IMR-90 (cell line): Measurements from ENCODE around the gene GJB3. TPM values are rescaled to one million over a fixed set of nuclear protein-coding genes. Genes with fewer than 3 reads are reported as not detected.

Experiments used
- ATAC-seq: fragments of 200-7000 bp; cut with Tn5 transposase; 2 replicates; pipeline ENCODE4 v1.9.1; 2020; ENCODE audit warnings: low read depth, mild to moderate bottlenecking, moderate library complexity
- BruUV-seq: library from RNA; stranded (reverse); fragments of 400-500 nt; replicated peaks from 2 replicates; lab custom pipeline; 2021; lab: Mats Ljungman, UMichigan
- CTCF ChIA-PET: fragments of 300-600 bp; formaldehyde crosslinking; extraction: SDS; loops from one replicate; lab custom pipeline; 2021; ENCODE audit warnings: antibody characterized with exemption; lab: Yijun Ruan, JAX
- POLR2A ChIA-PET: fragments of 300-600 bp; sonication (Branson Sonifier 250); formaldehyde crosslinking; loops from one replicate; lab custom pipeline; 2022; ENCODE audit warnings: antibody characterized with exemption; ENCODE audit not compliant: unreplicated experiment; lab: Charles Lee
- DNase-seq: peaks from one replicate; pipeline ENCODE4 v3.0.0; 2013
- H2AFZ ChIP-seq: replicated peaks from 2 replicates; pipeline ENCODE3; 2013; ENCODE audit warnings: low read length, mild to moderate bottlenecking; ENCODE audit not compliant: poor library complexity
- H2AK5ac ChIP-seq: 2 replicates; pipeline ENCODE4 v1.6.1; 2013; ENCODE audit warnings: low read depth, low read length, inconsistent platforms
- H2AK9ac ChIP-seq: replicated peaks from 2 replicates; pipeline ENCODE3; 2013; ENCODE audit warnings: mild to moderate bottlenecking, low read depth, low read length, moderate library complexity; ENCODE audit not compliant: poor library complexity
- H2BK120ac ChIP-seq: 2 replicates; pipeline ENCODE4 v1.6.1; 2013; ENCODE audit warnings: low read depth, low read length, inconsistent platforms
- H2BK15ac ChIP-seq: 3 replicates; pipeline ENCODE4 v1.6.1; 2013; ENCODE audit warnings: low read depth, low read length, inconsistent platforms
- H2BK20ac ChIP-seq: 2 replicates; pipeline ENCODE4 v1.6.1; 2013; ENCODE audit warnings: low read depth, mild to moderate bottlenecking, inconsistent platforms, low read length, moderate library complexity
- H2BK5ac ChIP-seq: 2 replicates; pipeline ENCODE4 v1.6.1; 2013; ENCODE audit warnings: mild to moderate bottlenecking, low read depth, low read length, inconsistent platforms; ENCODE audit not compliant: poor library complexity, severe bottlenecking
- H3K14ac ChIP-seq: replicated peaks from 2 replicates; pipeline ENCODE4 v1.6.1; 2013; ENCODE audit warnings: low read depth, low read length, inconsistent platforms
- H3K18ac ChIP-seq: 2 replicates; pipeline ENCODE4 v1.6.1; 2013; ENCODE audit warnings: low read depth, low read length, control low read depth
- H3K23ac ChIP-seq: 2 replicates; pipeline ENCODE4 v1.6.1; 2013; ENCODE audit warnings: low read depth, low read length, inconsistent platforms
- H3K27ac ChIP-seq: 2 replicates; pipeline ENCODE4 v1.5.1; 2013; ENCODE audit warnings: mild to moderate bottlenecking, control low read depth, low read length; ENCODE audit not compliant: insufficient read depth
- H3K27me3 ChIP-seq: 2 replicates; pipeline ENCODE4 v1.6.1; 2013; ENCODE audit warnings: low read length; ENCODE audit not compliant: control insufficient read depth, insufficient read depth
- H3K36me3 ChIP-seq: 2 replicates; pipeline ENCODE4 v1.6.1; 2013; ENCODE audit warnings: low read length, mixed read lengths; ENCODE audit not compliant: control insufficient read depth, insufficient read depth
- H3K4ac ChIP-seq: 2 replicates; pipeline ENCODE4 v1.6.1; 2013; ENCODE audit warnings: low read depth, low read length, inconsistent platforms
- H3K4me1 ChIP-seq: 2 replicates; pipeline ENCODE4 v1.6.1; 2013; ENCODE audit warnings: low read length, mixed read lengths; ENCODE audit not compliant: control insufficient read depth, insufficient read depth
- H3K4me2 ChIP-seq: 2 replicates; pipeline ENCODE4 v1.6.1; 2013; ENCODE audit warnings: low read depth, mild to moderate bottlenecking, control low read depth, low read length, moderate library complexity
- H3K4me3 ChIP-seq: 2 replicates; pipeline ENCODE4 v1.5.1; 2013; ENCODE audit warnings: low read depth, mild to moderate bottlenecking, control low read depth, low read length, moderate library complexity; ENCODE audit not compliant: insufficient read depth
- H3K56ac ChIP-seq: 2 replicates; pipeline ENCODE4 v1.6.1; 2013; ENCODE audit warnings: low read length, inconsistent platforms; ENCODE audit not compliant: insufficient read depth; ENCODE audit errors: extremely low read depth
- H3K79me1 ChIP-seq, 2 experiments: 2 replicates each; pipeline ENCODE4 v1.6.1; 2013; ENCODE audit warnings: low read length in 2 of 2, inconsistent platforms in 1 of 2, low read depth in 1 of 2
- H3K9ac ChIP-seq: 2 replicates; pipeline ENCODE4 v1.6.1; 2013; ENCODE audit warnings: low read depth, low read length, control low read depth
- H3K9me1 ChIP-seq: 2 replicates; pipeline ENCODE4 v1.6.1; 2013; ENCODE audit warnings: low read length, inconsistent platforms; ENCODE audit not compliant: insufficient read depth
- H3K9me3 ChIP-seq: 2 replicates; pipeline ENCODE4 v1.6.1; 2013; ENCODE audit warnings: low read length; ENCODE audit not compliant: control insufficient read depth, insufficient read depth
- H4K20me1 ChIP-seq: 2 replicates; pipeline ENCODE4 v1.6.1; 2013; ENCODE audit warnings: low read length, inconsistent platforms; ENCODE audit not compliant: insufficient read depth
- H4K5ac ChIP-seq: 2 replicates; pipeline ENCODE4 v1.6.1; 2013; ENCODE audit warnings: mild to moderate bottlenecking, low read depth, low read length, control low read depth
- H4K8ac ChIP-seq, 2 experiments: 2 replicates each; pipeline ENCODE4 v1.6.1; 2013; ENCODE audit warnings: low read depth in 2 of 2, low read length in 2 of 2, control low read depth in 1 of 2, inconsistent platforms in 1 of 2
- H4K91ac ChIP-seq: 2 replicates; pipeline ENCODE4 v1.6.1; 2013; ENCODE audit warnings: low read depth, low read length, inconsistent platforms; ENCODE audit not compliant: insufficient read depth
- BHLHE40 ChIP-seq: fragments of 150-350 bp; IDR thresholded peaks from 2 replicates; pipeline ENCODE4 v1.6.1; 2016; ENCODE audit warnings: mild to moderate bottlenecking, low read depth, low read length
- CEBPB ChIP-seq: IDR thresholded peaks from 2 replicates; pipeline ENCODE4 v1.6.1; 2012; ENCODE audit warnings: low read depth, low read length, improper control_type of control experiment
- CHD1 ChIP-seq: IDR thresholded peaks from 2 replicates; pipeline ENCODE4 v1.6.1; 2012; ENCODE audit warnings: low read depth, low read length, improper control_type of control experiment
- FOS ChIP-seq: fragments of 150-350 bp; IDR thresholded peaks from 2 replicates; pipeline ENCODE4 v1.6.1; 2016; ENCODE audit warnings: low read depth, low read length
- MAFK ChIP-seq: IDR thresholded peaks from 2 replicates; pipeline ENCODE4 v1.6.1; 2012; ENCODE audit warnings: low read depth, low read length, improper control_type of control experiment
- MAZ ChIP-seq: IDR thresholded peaks from 2 replicates; pipeline ENCODE4 v1.6.1; 2012; ENCODE audit warnings: low read depth, mild to moderate bottlenecking, low read length, improper control_type of control experiment, moderate library complexity, borderline replicate concordance
- MXI1 ChIP-seq: IDR thresholded peaks from 2 replicates; pipeline ENCODE4 v1.6.1; 2012; ENCODE audit warnings: low read depth, mild to moderate bottlenecking, low read length, moderate library complexity, borderline replicate concordance
- NFE2L2 ChIP-seq: fragments of 150-350 bp; IDR thresholded peaks from 2 replicates; pipeline ENCODE4 v1.6.1; 2016; ENCODE audit warnings: low read depth, mild to moderate bottlenecking, low read length
- POLR2A ChIP-seq: IDR thresholded peaks from 2 replicates; pipeline ENCODE4 v1.6.1; 2012; ENCODE audit warnings: mild to moderate bottlenecking, low read depth, low read length
- RAD21 ChIP-seq: IDR thresholded peaks from 2 replicates; pipeline ENCODE4 v1.6.1; 2012; ENCODE audit warnings: low read length, improper control_type of control experiment
- RFX5 ChIP-seq: IDR thresholded peaks from 2 replicates; pipeline ENCODE4 v1.8.0; 2012; ENCODE audit warnings: low read depth, mild to moderate bottlenecking, low read length, moderate library complexity
- SMC3 ChIP-seq: fragments of 150-350 bp; IDR thresholded peaks from 2 replicates; pipeline ENCODE4 v1.6.1; 2016; ENCODE audit warnings: low read depth, mild to moderate bottlenecking, antibody characterized with exemption, low read length, moderate library complexity
- whole genome bisulfite sequencing, 2 experiments: methylation state at CpG; one replicate each; pipeline versions ENCODE4 v1.1.5 to v1.1.7; 2013; ENCODE audit warnings: missing lambda C conversion rate in 2 of 2; ENCODE audit not compliant: insufficient read length in 1 of 2; ENCODE audit errors: extremely low coverage in 2 of 2; 5-methylcytosine and 5-hydroxymethylcytosine counted together
- dilution Hi-C: fragments of 300-500 bp; cut with HindIII; formaldehyde crosslinking; loops from one replicate; pipeline ENCODE4 v1.14.3; 2018; ENCODE audit warnings: low sequenced_read_pairs; ENCODE audit not compliant: unreplicated experiment
- in situ Hi-C: fragments of 300-500 bp; cut with MboI; formaldehyde crosslinking; loops from 3 replicates; pipeline ENCODE4 v1.14.3; 2019; ENCODE audit warnings: low sequenced_read_pairs, inconsistent platforms, mixed read lengths
- intact Hi-C: fragments of 100-400 bp; cut with micrococcal nuclease; formaldehyde crosslinking; loops from 2 replicates; pipeline ENCODE4 v1.10.0; 2022
- polyA plus RNA-seq, 3 experiments: library from polyadenylated mRNA; depleted of rRNA; stranded (reverse); fragments of >200 nt; gene quantifications; 2 replicates each; pipeline ENCODE4 v1.2.3, GENCODE V29; 2012; ENCODE audit warnings: low replicate concordance in 1 of 3
- total RNA-seq: library from RNA; depleted of rRNA; stranded (reverse); fragments of >200 nt; gene quantifications from 2 replicates; pipeline ENCODE4 v1.2.3, GENCODE V29; 2012
- TF ChIP-seq, protein P1 (sequence below): conservative IDR thresholded peaks from 2 replicates; pipeline ENCODE4 v1.5.1; 2012; ENCODE audit warnings: mild to moderate bottlenecking, low read depth, low read length, improper control_type of control experiment
- TF ChIP-seq, protein P2 (sequence below): fragments of 150-350 bp; IDR thresholded peaks from 2 replicates; pipeline ENCODE4 v1.6.1; 2016; ENCODE audit warnings: low read depth, mild to moderate bottlenecking, low read length, moderate library complexity, borderline replicate concordance
- TF ChIP-seq, protein P3 (sequence below): fragments of 150-350 bp; IDR thresholded peaks from 2 replicates; pipeline ENCODE4 v1.6.1; 2017; ENCODE audit warnings: mild to moderate bottlenecking, antibody characterized with exemption, low read length, low read depth

GJB3 gene
- total and polyA plus RNA-seq, 2 of the 4 experiments (the other 2 are of a cell fraction): not detected

DNA sequence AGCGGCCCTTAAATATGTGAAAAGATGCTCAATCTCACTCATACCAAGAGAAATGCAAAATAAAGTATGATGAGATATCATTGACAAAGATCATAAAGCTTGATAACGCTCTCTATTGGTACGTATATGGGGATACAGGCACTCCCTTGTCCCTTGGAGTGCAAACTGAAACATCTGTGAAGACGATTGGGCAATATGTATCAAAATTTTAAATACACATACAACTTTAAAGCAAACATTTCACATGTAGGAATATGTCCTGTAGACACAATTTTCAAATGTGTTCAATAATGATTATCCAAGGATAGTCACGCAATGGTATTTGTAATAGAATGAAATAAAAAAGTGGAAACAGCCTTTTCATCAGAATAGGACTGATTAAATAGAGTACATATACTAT, 2.0 kb upstream of the GJB3 start:
- ChIA-PET CTCF (no interaction called here), POLR2A (no interaction called here)
- no CpG with 5 or more reads among the region's 5 CpGs for WGBS, 2 experiments

More for the DNA sequence above, 2.0 kb upstream of the GJB3 start:
- H2AFZ ChIP-seq: no peak overlapping the region
- H3K27ac ChIP-seq: no peak overlapping the region
- dilution Hi-C loops: no loop called here
- H3K9me1 ChIP-seq: no peaks in the 10 kb centered on the region
- no peak for ATAC-seq
- no peak overlapping the region for H3K18ac ChIP-seq
- DNase-seq: no peak
- no peak for TF ChIP-seq MAZ
- TF ChIP-seq, protein P1, sequence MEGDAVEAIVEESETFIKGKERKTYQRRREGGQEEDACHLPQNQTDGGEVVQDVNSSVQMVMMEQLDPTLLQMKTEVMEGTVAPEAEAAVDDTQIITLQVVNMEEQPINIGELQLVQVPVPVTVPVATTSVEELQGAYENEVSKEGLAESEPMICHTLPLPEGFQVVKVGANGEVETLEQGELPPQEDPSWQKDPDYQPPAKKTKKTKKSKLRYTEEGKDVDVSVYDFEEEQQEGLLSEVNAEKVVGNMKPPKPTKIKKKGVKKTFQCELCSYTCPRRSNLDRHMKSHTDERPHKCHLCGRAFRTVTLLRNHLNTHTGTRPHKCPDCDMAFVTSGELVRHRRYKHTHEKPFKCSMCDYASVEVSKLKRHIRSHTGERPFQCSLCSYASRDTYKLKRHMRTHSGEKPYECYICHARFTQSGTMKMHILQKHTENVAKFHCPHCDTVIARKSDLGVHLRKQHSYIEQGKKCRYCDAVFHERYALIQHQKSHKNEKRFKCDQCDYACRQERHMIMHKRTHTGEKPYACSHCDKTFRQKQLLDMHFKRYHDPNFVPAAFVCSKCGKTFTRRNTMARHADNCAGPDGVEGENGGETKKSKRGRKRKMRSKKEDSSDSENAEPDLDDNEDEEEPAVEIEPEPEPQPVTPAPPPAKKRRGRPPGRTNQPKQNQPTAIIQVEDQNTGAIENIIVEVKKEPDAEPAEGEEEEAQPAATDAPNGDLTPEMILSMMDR: no peak
- TF ChIP-seq MXI1: no peak
- no peak for TF ChIP-seq CEBPB
- TF ChIP-seq, protein P2, sequence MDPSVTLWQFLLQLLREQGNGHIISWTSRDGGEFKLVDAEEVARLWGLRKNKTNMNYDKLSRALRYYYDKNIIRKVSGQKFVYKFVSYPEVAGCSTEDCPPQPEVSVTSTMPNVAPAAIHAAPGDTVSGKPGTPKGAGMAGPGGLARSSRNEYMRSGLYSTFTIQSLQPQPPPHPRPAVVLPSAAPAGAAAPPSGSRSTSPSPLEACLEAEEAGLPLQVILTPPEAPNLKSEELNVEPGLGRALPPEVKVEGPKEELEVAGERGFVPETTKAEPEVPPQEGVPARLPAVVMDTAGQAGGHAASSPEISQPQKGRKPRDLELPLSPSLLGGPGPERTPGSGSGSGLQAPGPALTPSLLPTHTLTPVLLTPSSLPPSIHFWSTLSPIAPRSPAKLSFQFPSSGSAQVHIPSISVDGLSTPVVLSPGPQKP: no peak
- no peak for TF ChIP-seq FOS
- TF ChIP-seq MAFK: no peak
- TF ChIP-seq SMC3: no peak
- TF ChIP-seq BHLHE40: no peak
- TF ChIP-seq, protein P3, sequence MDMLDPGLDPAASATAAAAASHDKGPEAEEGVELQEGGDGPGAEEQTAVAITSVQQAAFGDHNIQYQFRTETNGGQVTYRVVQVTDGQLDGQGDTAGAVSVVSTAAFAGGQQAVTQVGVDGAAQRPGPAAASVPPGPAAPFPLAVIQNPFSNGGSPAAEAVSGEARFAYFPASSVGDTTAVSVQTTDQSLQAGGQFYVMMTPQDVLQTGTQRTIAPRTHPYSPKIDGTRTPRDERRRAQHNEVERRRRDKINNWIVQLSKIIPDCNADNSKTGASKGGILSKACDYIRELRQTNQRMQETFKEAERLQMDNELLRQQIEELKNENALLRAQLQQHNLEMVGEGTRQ: no peak
- TF ChIP-seq CHD1: no peak
- no peak for TF ChIP-seq RFX5
- no peak for TF ChIP-seq POLR2A
- no peak for TF ChIP-seq NFE2L2
- no peak for TF ChIP-seq RAD21
- no peak overlapping the region for H2AK9ac ChIP-seq
- H3K23ac ChIP-seq: no peak overlapping the region
- peaks cover 41% of the 10 kb centered on the region for H3K27me3 ChIP-seq
- H2BK15ac ChIP-seq: no peak overlapping the region
- H3K79me1 ChIP-seq: no peaks in the 10 kb centered on the region
- H3K4me2 ChIP-seq: no peak overlapping the region
- H4K91ac ChIP-seq: no peak overlapping the region
- BruUV-seq: no TSS peak
- in situ Hi-C loops: no loop called here
- H3K36me3 ChIP-seq: no peaks in the 10 kb centered on the region
- H2BK5ac ChIP-seq: no peak overlapping the region
- no peak overlapping the region for H2BK120ac ChIP-seq
- no peak overlapping the region for H3K4ac ChIP-seq
- intact Hi-C loops: no loop called here
- H3K9ac ChIP-seq: no peak overlapping the region
- no peak overlapping the region for H2BK20ac ChIP-seq
- H3K56ac ChIP-seq: no peak overlapping the region
- H3K4me3 ChIP-seq: no peak overlapping the region
- H3K9me3 ChIP-seq: no peaks in the 10 kb centered on the region
- H3K4me1 ChIP-seq: peaks cover 5% of the 10 kb centered on the region; the same call in 1 of the 2 replicates
- no peaks in the 10 kb centered on the region; the same call in 1 of the 2 replicates for H4K20me1 ChIP-seq
- H4K5ac ChIP-seq: no peak overlapping the region
- no peak overlapping the region for H3K14ac ChIP-seq
- H4K8ac ChIP-seq: no peak overlapping the region
- no peak overlapping the region for H2AK5ac ChIP-seq
